Measurements from ENCODE around the gene GABBR1.
"Not testable (repeated sequence)": the region's sequence is repeated elsewhere in the genome, so short reads cannot be mapped to it uniquely, and the experiment has no call there.

The GABBR1 gene

GRCh38 chr6:29632789-29633533, at the start of gene GABBR1:
Gene GABBR1, minus strand, starts transcription at chr6:29633183. Its CDS starts 798 bp downstream, at chr6:29632385.
- DNase-seq (ENCODE audit: low read depth): no peak

GRCh38 chr6:29681811-29682210, 48.8 kb upstream of the GABBR1 start:
- DNase-seq (ENCODE audit: low read depth): no peak

GRCh38 chr6:29680904-29681303, 47.9 kb upstream of the GABBR1 start, which contains the start of gene ZFP57:
Gene ZFP57, minus strand, starts transcription at chr6:29681152. Its CDS starts 4,149 bp downstream, at chr6:29677003.
- no peak for DNase-seq (ENCODE audit: low read depth)

- DNase-seq (ENCODE audit: low read depth): no peak
Measured at GRCh38 chr6:29680416-29680815, 47.4 kb upstream of the GABBR1 start.

GRCh38 chr6:29679962-29680361, 47.0 kb upstream of the GABBR1 start:
- DNase-seq (ENCODE audit: low read depth): no peak

- DNase-seq (ENCODE audit: low read depth): no peak
Measured at GRCh38 chr6:29678114-29678513, 45.1 kb upstream of the GABBR1 start.

- DNase-seq (ENCODE audit: low read depth): no peak
Measured at GRCh38 chr6:29676981-29677601, 44.1 kb upstream of the GABBR1 start.

- DNase-seq (ENCODE audit: low read depth): no peak
Measured at GRCh38 chr6:29675561-29675960, 42.6 kb upstream of the GABBR1 start.

- DNase-seq (ENCODE audit: low read depth): no peak
Measured at GRCh38 chr6:29674008-29674407, 41.0 kb upstream of the GABBR1 start.

- DNase-seq (ENCODE audit: low read depth): no peak
Measured at GRCh38 chr6:29673161-29673560, 40.2 kb upstream of the GABBR1 start.

GRCh38 chr6:29672116-29672515, 39.1 kb upstream of the GABBR1 start:
- not testable (repeated sequence) for DNase-seq (ENCODE audit: low read depth)

- no peak for DNase-seq (ENCODE audit: low read depth)
Measured at GRCh38 chr6:29671026-29671425, 38.0 kb upstream of the GABBR1 start.

- DNase-seq (ENCODE audit: low read depth): no peak
Measured at GRCh38 chr6:29667158-29667557, 34.2 kb upstream of the GABBR1 start.

- no peak for DNase-seq (ENCODE audit: low read depth)
Measured at GRCh38 chr6:29666826-29667130, 33.8 kb upstream of the GABBR1 start.

- DNase-seq (ENCODE audit: low read depth): no peak
Measured at GRCh38 chr6:29665942-29666825, 33.2 kb upstream of the GABBR1 start.

GRCh38 chr6:29663300-29664042, 30.5 kb upstream of the GABBR1 start:
- DNase-seq (ENCODE audit: low read depth): no peak

- not testable (repeated sequence) for DNase-seq (ENCODE audit: low read depth)
Measured at GRCh38 chr6:29661502-29662141, 28.6 kb upstream of the GABBR1 start.

GRCh38 chr6:29661071-29661470, 28.1 kb upstream of the GABBR1 start:
- no peak for DNase-seq (ENCODE audit: low read depth)

GRCh38 chr6:29656798-29657197, 23.8 kb upstream of the GABBR1 start, which contains the start of gene MOG:
Gene MOG, plus strand, starts transcription at chr6:29657092. Its CDS starts 118 bp downstream, at chr6:29657210.
- no peak for DNase-seq (ENCODE audit: low read depth)

GRCh38 chr6:29656157-29656556, 23.2 kb upstream of the GABBR1 start:
- DNase-seq (ENCODE audit: low read depth): no peak

GRCh38 chr6:29655658-29656057, 22.7 kb upstream of the GABBR1 start:
- no peak for DNase-seq (ENCODE audit: low read depth)
